ENCODE results near the gene ZNF774.

Gene ZNF774

DNA sequence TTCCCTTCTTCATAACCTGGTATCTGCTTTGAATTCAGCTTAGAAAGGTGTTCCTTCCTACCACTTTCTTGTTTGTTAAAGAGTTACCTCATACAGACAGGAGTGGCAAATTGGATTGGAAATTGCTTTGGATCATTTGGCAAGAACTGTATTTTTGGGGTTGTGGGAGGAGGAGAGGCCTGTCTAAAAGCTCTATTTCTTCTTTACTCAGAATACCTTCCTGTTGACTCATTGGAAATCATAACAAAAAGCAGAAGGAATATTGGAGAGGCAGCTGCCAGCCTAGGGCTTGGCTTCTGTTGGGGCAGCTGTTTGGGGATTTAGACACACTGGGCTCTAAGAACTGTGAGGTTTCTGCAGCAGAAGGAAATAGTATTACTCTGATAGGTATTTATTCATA is 50.1 kb downstream of the ZNF774 start:
- no peak overlapping the region for H3K4me2 ChIP-seq (ENCODE audit: insufficient read depth, low read length, poor library complexity, severe bottlenecking)
- H3K79me1 ChIP-seq (ENCODE audit: low read depth, low read length), result no peaks in the 10 kb centered on the region
- peaks cover 4 to 14% of the 10 kb centered on the region in 2 donors for H3K4me1 ChIP-seq (ENCODE audit: control insufficient read depth in 2 of 2, insufficient read depth in 1 of 2, low read depth in 1 of 2, low read length in 2 of 2)
- H3K36me3 ChIP-seq (replicated peaks in 1 of 2; ENCODE audit: control insufficient read depth in 2 of 2, insufficient read depth in 2 of 2, low read length in 2 of 2), result no peaks in the 10 kb centered on the region
- no peak overlapping the region for H2AFZ ChIP-seq (ENCODE audit: low read length)
- no peak overlapping the region for H2BK15ac ChIP-seq (ENCODE audit: low read length)
- H2AK5ac ChIP-seq (ENCODE audit: low read depth, low read length), result no peak overlapping the region
- no peak overlapping the region for H3K4ac ChIP-seq (ENCODE audit: low read length)
- H4K8ac ChIP-seq (ENCODE audit: low read depth, low read length), result no peak overlapping the region
- H3K27me3 ChIP-seq (ENCODE audit: control insufficient read depth in 3 of 3, insufficient read depth in 3 of 3, low read depth in 1 of 3, low read length in 3 of 3), result no peaks in the 10 kb centered on the region
- H3K23ac ChIP-seq (ENCODE audit: low read depth, low read length, poor library complexity), result no peak overlapping the region
- no peak overlapping the region for H3K9ac ChIP-seq (ENCODE audit: low read depth, low read length, poor library complexity)
- H2BK120ac ChIP-seq (ENCODE audit: low read depth, low read length), result no peak overlapping the region
- no peak overlapping the region for H3K27ac ChIP-seq (replicated peaks; ENCODE audit: low read length)
- no peak overlapping the region for H3K14ac ChIP-seq (ENCODE audit: low read length)
- no peak for DNase-seq (ENCODE audit: low spot score)
- no peak overlapping the region for H3K4me3 ChIP-seq (ENCODE audit: low read length in 2 of 2)
- no peak overlapping the region for H2BK5ac ChIP-seq (ENCODE audit: low read length)
- H3K9me3 ChIP-seq (replicated peaks in 1 of 2; ENCODE audit: control insufficient read depth in 2 of 2, insufficient read depth in 1 of 2, low read depth in 1 of 2, low read length in 2 of 2), result no peaks in the 10 kb centered on the region
- H3K18ac ChIP-seq (ENCODE audit: low read length), result no peak overlapping the region
- H2BK12ac ChIP-seq (ENCODE audit: low read length), result no peak overlapping the region
- H4K91ac ChIP-seq (ENCODE audit: low read depth, low read length, poor library complexity), result no peak overlapping the region

DNA sequence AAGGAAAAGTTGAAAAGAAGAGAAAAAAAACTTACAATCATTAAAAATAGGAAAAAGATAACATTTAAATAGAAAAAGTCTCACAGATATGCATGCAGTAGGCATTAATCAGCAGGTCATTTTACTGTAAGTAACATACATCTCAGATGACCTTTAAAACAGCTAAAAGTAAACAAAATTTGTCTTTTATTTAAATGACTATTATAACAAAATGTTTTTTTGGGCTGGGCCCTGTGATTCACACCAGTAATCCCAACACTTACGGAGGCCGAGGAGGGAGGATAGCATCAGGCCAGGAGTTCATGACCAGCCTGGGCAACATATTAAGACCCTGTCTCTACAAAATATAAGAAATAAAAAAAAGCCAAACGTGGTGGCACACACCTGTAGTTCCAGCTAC is 50.7 kb downstream of the ZNF774 start:
- Histone ChIP-seq H2BK5ac (ENCODE audit: low read length) (no peak overlapping the region), H2AK5ac (ENCODE audit: low read depth, low read length) (no peak overlapping the region), H3K4me1 (ENCODE audit: control insufficient read depth in 2 of 2, insufficient read depth in 1 of 2, low read depth in 1 of 2, low read length in 2 of 2) (peaks cover 4 to 14% of the 10 kb centered on the region in 2 donors), H3K27ac (replicated peaks; ENCODE audit: low read length) (no peak overlapping the region), H3K14ac (ENCODE audit: low read length) (no peak overlapping the region), H3K23ac (ENCODE audit: low read depth, low read length, poor library complexity) (no peak overlapping the region), H3K9me3 (replicated peaks in 1 of 2; ENCODE audit: control insufficient read depth in 2 of 2, insufficient read depth in 1 of 2, low read depth in 1 of 2, low read length in 2 of 2) (no peaks in the 10 kb centered on the region), H3K9ac (ENCODE audit: low read depth, low read length, poor library complexity) (no peak overlapping the region), H2BK120ac (ENCODE audit: low read depth, low read length) (no peak overlapping the region), H2AFZ (ENCODE audit: low read length) (no peak overlapping the region), H3K4me3 (ENCODE audit: low read length in 2 of 2) (no peak overlapping the region), H4K91ac (ENCODE audit: low read depth, low read length, poor library complexity) (no peak overlapping the region), H3K4me2 (ENCODE audit: insufficient read depth, low read length, poor library complexity, severe bottlenecking) (no peak overlapping the region), H3K79me1 (ENCODE audit: low read depth, low read length) (no peaks in the 10 kb centered on the region), H3K27me3 (ENCODE audit: control insufficient read depth in 3 of 3, insufficient read depth in 3 of 3, low read depth in 1 of 3, low read length in 3 of 3) (no peaks in the 10 kb centered on the region), H2BK12ac (ENCODE audit: low read length) (no peak overlapping the region), H3K4ac (ENCODE audit: low read length) (no peak overlapping the region), H2BK15ac (ENCODE audit: low read length) (no peak overlapping the region), H3K36me3 (replicated peaks in 1 of 2; ENCODE audit: control insufficient read depth in 2 of 2, insufficient read depth in 2 of 2, low read length in 2 of 2) (no peaks in the 10 kb centered on the region), H3K18ac (ENCODE audit: low read length) (no peak overlapping the region), H4K8ac (ENCODE audit: low read depth, low read length) (no peak overlapping the region)
- DNase-seq (ENCODE audit: low spot score), result no peak
- WGBS, 2 donors (ENCODE audit: extremely low coverage in 2 of 2, insufficient read length in 2 of 2, insufficient replicate concordance in 1 of 2), result no CpG with 5 or more reads among the region's 3 CpGs

DNA sequence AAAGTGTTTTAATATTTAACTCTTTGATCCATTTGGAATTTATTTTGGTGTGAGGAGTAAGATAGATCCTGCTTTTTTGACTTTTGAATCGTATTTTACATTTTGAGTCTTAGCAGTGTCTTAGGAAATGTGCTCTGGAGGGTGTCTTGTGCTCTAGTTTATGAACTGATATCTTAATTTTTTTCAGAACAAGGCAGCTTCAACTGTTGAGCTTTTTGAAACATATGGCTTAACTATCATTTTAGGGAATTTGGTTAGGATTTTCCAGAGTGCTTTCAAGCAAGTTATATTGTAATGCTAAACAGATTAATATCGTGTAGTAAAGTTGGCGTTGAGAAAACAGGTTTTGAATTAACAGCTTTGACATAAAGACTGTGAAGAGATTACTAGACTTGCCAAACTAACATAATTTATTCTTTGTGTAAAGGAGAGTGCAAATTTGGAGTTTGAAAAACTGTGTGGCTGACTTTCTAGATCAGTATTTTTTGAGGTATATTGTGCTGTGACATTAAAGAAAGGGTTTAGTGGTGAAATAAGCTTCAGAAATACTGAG is 53.0 kb downstream of the ZNF774 start:
- Histone ChIP-seq H2AFZ (ENCODE audit: low read length) (no peak overlapping the region), H4K8ac (ENCODE audit: low read depth, low read length) (no peak overlapping the region), H3K27ac (replicated peaks; ENCODE audit: low read length) (no peak overlapping the region), H3K14ac (ENCODE audit: low read length) (no peak overlapping the region), H2AK5ac (ENCODE audit: low read depth, low read length) (no peak overlapping the region), H2BK12ac (ENCODE audit: low read length) (no peak overlapping the region), H2BK120ac (ENCODE audit: low read depth, low read length) (no peak overlapping the region), H3K23ac (ENCODE audit: low read depth, low read length, poor library complexity) (no peak overlapping the region), H3K4ac (ENCODE audit: low read length) (no peak overlapping the region), H3K79me1 (ENCODE audit: low read depth, low read length) (no peaks in the 10 kb centered on the region), H3K36me3 (replicated peaks in 1 of 2; ENCODE audit: control insufficient read depth in 2 of 2, insufficient read depth in 2 of 2, low read length in 2 of 2) (no peaks in the 10 kb centered on the region), H2BK15ac (ENCODE audit: low read length) (no peak overlapping the region), H3K18ac (ENCODE audit: low read length) (no peak overlapping the region), H3K4me3 (ENCODE audit: low read length in 2 of 2) (no peak overlapping the region), H3K9me3 (replicated peaks in 1 of 2; ENCODE audit: control insufficient read depth in 2 of 2, insufficient read depth in 1 of 2, low read depth in 1 of 2, low read length in 2 of 2) (peaks cover 0 to 3% of the 10 kb centered on the region in 2 donors), H3K9ac (ENCODE audit: low read depth, low read length, poor library complexity) (no peak overlapping the region), H3K27me3 (ENCODE audit: control insufficient read depth in 3 of 3, insufficient read depth in 3 of 3, low read depth in 1 of 3, low read length in 3 of 3) (no peaks in the 10 kb centered on the region), H3K4me2 (ENCODE audit: insufficient read depth, low read length, poor library complexity, severe bottlenecking) (no peak overlapping the region), H3K4me1 (ENCODE audit: control insufficient read depth in 2 of 2, insufficient read depth in 1 of 2, low read depth in 1 of 2, low read length in 2 of 2) (peaks cover 4 to 14% of the 10 kb centered on the region in 2 donors), H4K91ac (ENCODE audit: low read depth, low read length, poor library complexity) (no peak overlapping the region), H2BK5ac (ENCODE audit: low read length) (no peak overlapping the region)
- no peak for DNase-seq (ENCODE audit: low spot score)
- no CpG with 5 or more reads among the region's 3 CpGs for WGBS, 2 donors (ENCODE audit: extremely low coverage in 2 of 2, insufficient read length in 2 of 2, insufficient replicate concordance in 1 of 2)

DNA sequence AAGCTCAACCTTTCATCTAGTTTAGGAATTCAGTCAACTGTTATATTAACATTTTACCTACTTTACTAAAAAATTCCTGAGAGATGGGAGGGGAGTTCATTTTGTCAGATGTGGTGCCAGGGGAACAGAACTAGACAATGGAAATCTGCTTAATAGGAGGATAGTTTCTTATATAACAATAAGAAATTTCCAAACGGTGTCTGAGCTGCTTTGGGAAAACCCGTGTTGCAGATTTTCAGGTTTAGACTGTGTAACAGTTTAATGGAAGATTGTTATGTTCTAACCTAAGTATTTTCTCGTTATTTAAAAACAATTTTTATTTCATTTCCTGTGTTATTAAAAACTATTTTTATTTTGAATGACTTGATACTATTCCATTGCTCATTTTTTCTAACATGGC is 55.3 kb downstream of the ZNF774 start:
- Histone ChIP-seq H3K14ac (ENCODE audit: low read length) (no peak overlapping the region), H3K4me3 (ENCODE audit: low read length in 2 of 2) (no peak overlapping the region), H2AFZ (ENCODE audit: low read length) (no peak overlapping the region), H3K4ac (ENCODE audit: low read length) (no peak overlapping the region), H3K79me1 (ENCODE audit: low read depth, low read length) (no peaks in the 10 kb centered on the region), H2BK12ac (ENCODE audit: low read length) (no peak overlapping the region), H2BK5ac (ENCODE audit: low read length) (no peak overlapping the region), H3K27ac (replicated peaks; ENCODE audit: low read length) (no peak overlapping the region), H3K18ac (ENCODE audit: low read length) (no peak overlapping the region), H2BK15ac (ENCODE audit: low read length) (no peak overlapping the region), H3K27me3 (ENCODE audit: control insufficient read depth in 3 of 3, insufficient read depth in 3 of 3, low read depth in 1 of 3, low read length in 3 of 3) (no peaks in the 10 kb centered on the region), H3K4me2 (ENCODE audit: insufficient read depth, low read length, poor library complexity, severe bottlenecking) (no peak overlapping the region), H4K8ac (ENCODE audit: low read depth, low read length) (no peak overlapping the region), H3K23ac (ENCODE audit: low read depth, low read length, poor library complexity) (no peak overlapping the region), H3K36me3 (replicated peaks in 1 of 2; ENCODE audit: control insufficient read depth in 2 of 2, insufficient read depth in 2 of 2, low read length in 2 of 2) (no peaks in the 10 kb centered on the region), H2BK120ac (ENCODE audit: low read depth, low read length) (no peak overlapping the region), H3K4me1 (ENCODE audit: control insufficient read depth in 2 of 2, insufficient read depth in 1 of 2, low read depth in 1 of 2, low read length in 2 of 2) (peaks cover 0 to under 1% of the 10 kb centered on the region in 2 donors), H2AK5ac (ENCODE audit: low read depth, low read length) (no peak overlapping the region), H3K9ac (ENCODE audit: low read depth, low read length, poor library complexity) (no peak overlapping the region), H3K9me3 (replicated peaks in 1 of 2; ENCODE audit: control insufficient read depth in 2 of 2, insufficient read depth in 1 of 2, low read depth in 1 of 2, low read length in 2 of 2) (peaks cover 0 to 3% of the 10 kb centered on the region in 2 donors), H4K91ac (ENCODE audit: low read depth, low read length, poor library complexity) (no peak overlapping the region)
- no CpG with 5 or more reads among the region's 3 CpGs for WGBS, 2 donors (ENCODE audit: extremely low coverage in 2 of 2, insufficient read length in 2 of 2, insufficient replicate concordance in 1 of 2)
- no peak for DNase-seq (ENCODE audit: low spot score)
